Upper lobe of left lung (tissue), 6 donors: ENCODE data around the gene TMCC3. TPM values are rescaled to one million over a fixed set of nuclear protein-coding genes. Genes with fewer than 3 reads are reported as not detected.

Experiments used
- ATAC-seq, 2 donors: fragments of 200-7000 bp; cut with Tn5 transposase; one replicate each; pipeline ENCODE4 v1.9.1; 2022; ENCODE audit warnings: mild to moderate bottlenecking in 2 of 2, moderate library complexity in 2 of 2; ENCODE audit not compliant: low FRiP score in 2 of 2
- DNase-seq, 2 donors: peaks; one replicate each; pipeline ENCODE4 v3.0.0-alpha.2; 2019 to 2020
- H3K27ac ChIP-seq, 4 donors: fragments of 200-600 bp; sonication (generic); one replicate each; pipeline ENCODE4 v1.5.1; 2016 to 2019
- H3K27me3 ChIP-seq, 4 donors: fragments of 200-600 bp; sonication (generic); one replicate each; pipeline ENCODE4 v1.5.1; 2017 to 2019
- H3K36me3 ChIP-seq, 4 donors: fragments of 200-600 bp; sonication (generic); one replicate each; pipeline ENCODE4 v1.5.1; 2016 to 2019
- H3K4me1 ChIP-seq, 4 donors: fragments of 200-600 bp; sonication (generic); one replicate each; pipeline ENCODE4 v1.5.1; 2018 to 2019
- H3K4me3 ChIP-seq, 4 donors: fragments of 200-600 bp; sonication (generic); one replicate each; pipeline ENCODE4 v1.5.1; 2017 to 2019; ENCODE audit warnings: mild to moderate bottlenecking in 2 of 4, moderate library complexity in 1 of 4
- H3K9me3 ChIP-seq, 4 donors: fragments of 200-600 bp; sonication (generic); one replicate each; pipeline ENCODE4 v1.5.1; 2018 to 2019
- CTCF ChIP-seq, 6 experiments: fragments of 450-650 bp in 4 of 6; fragments of 200-600 bp in 2 of 6; sonication (generic) in 2 of 6; IDR thresholded peaks; one replicate each; pipeline ENCODE4 v1.5.1; 2016 to 2019; ENCODE audit warnings: antibody characterized with exemption in 6 of 6
- EP300 ChIP-seq, 4 donors: sonication (generic); formaldehyde crosslinking; IDR thresholded peaks; one replicate each; pipeline ENCODE4 v1.5.1; 2017; ENCODE audit warnings: antibody characterized with exemption in 4 of 4, control low read depth in 2 of 4
- POLR2A ChIP-seq, 4 donors: fragments of 450-650 bp; IDR thresholded peaks; one replicate each; pipeline ENCODE4 v1.5.1; 2016 to 2017; ENCODE audit warnings: antibody characterized with exemption in 4 of 4, mild to moderate bottlenecking in 2 of 4
- POLR2AphosphoS5 ChIP-seq, 2 donors: sonication (generic); formaldehyde crosslinking; IDR thresholded peaks; one replicate each; pipeline ENCODE4 v1.5.1; 2017; ENCODE audit warnings: antibody characterized with exemption in 2 of 2
- WGBS, 2 donors: methylation state at CpG; one replicate each; pipeline ENCODE4 v1.1.5; 2017 to 2018; 5-methylcytosine and 5-hydroxymethylcytosine counted together
- total RNA-seq, 6 donors: library from RNA; depleted of rRNA in 4 of 6; stranded (reverse); fragments of >200 nt in 4 of 6; gene quantifications; one replicate each; pipeline versions ENCODE4 v1.1.0 to v1.2.1, GENCODE V29; 2016 to 2021
- donor health status: DM: no; HTN: no; CAD: no; lungs with moderate emphysema.
- donor health status: DM: no; HTN: yes; CAD: no; lungs with severe emphysema.

Gene TMCC3
- total RNA-seq, 6 donors from 2014 or later: 5.4 to 17.4 (median 12.7) TPM

GRCh38 chr12:94625531-94625930 is 24.8 kb downstream of the TMCC3 start:
- TF ChIP-seq EP300 (IDR thresholded peaks at IDR 0.05) (no peak), POLR2AphosphoS5 (IDR thresholded peaks at IDR 0.05) (no peak), POLR2A (IDR thresholded peaks at IDR 0.05) (no peak), CTCF (IDR thresholded peaks at IDR 0.05) (no peak)
- Histone ChIP-seq H3K9me3 (no peaks in the 10 kb centered on the region), H3K27me3 (no peaks in the 10 kb centered on the region), H3K27ac (no peak overlapping the region), H3K4me3 (no peak overlapping the region), H3K4me1 (peaks cover 7 to 20% (median 14%) of the 10 kb centered on the region in 4 donors), H3K36me3 (no peaks in the 10 kb centered on the region)
- ATAC-seq (no peak), DNase-seq (no peak)
- WGBS, 2 donors: 93 to 94% methylated on average over 6 of the region's 6 CpGs

- DNase-seq (no peak), ATAC-seq (no peak)
- Histone ChIP-seq H3K4me1 (peaks cover 7 to 20% (median 14%) of the 10 kb centered on the region in 4 donors), H3K9me3 (no peaks in the 10 kb centered on the region), H3K4me3 (no peak overlapping the region), H3K27me3 (no peaks in the 10 kb centered on the region), H3K36me3 (no peaks in the 10 kb centered on the region), H3K27ac (no peak overlapping the region)
- TF ChIP-seq EP300 (IDR thresholded peaks at IDR 0.05): no peak
- TF ChIP-seq CTCF (IDR thresholded peaks at IDR 0.05): no peak
- no peak for TF ChIP-seq POLR2AphosphoS5 (IDR thresholded peaks at IDR 0.05)
- no peak for TF ChIP-seq POLR2A (IDR thresholded peaks at IDR 0.05)
- WGBS, 2 donors: 88 to 91% methylated on average over 9 to 11 of the region's 11 CpGs
These were observed 27.0 kb downstream of the TMCC3 start for GRCh38 chr12:94623161-94623920.

- Histone ChIP-seq H3K9me3 (no peaks in the 10 kb centered on the region), H3K36me3 (no peaks in the 10 kb centered on the region), H3K4me1 (peaks cover 7 to 20% (median 14%) of the 10 kb centered on the region in 4 donors), H3K27me3 (no peaks in the 10 kb centered on the region), H3K4me3 (no peak overlapping the region), H3K27ac (peak overlapping the region; percentile 45 to 67 (median 58))
- no peak for TF ChIP-seq POLR2AphosphoS5 (IDR thresholded peaks at IDR 0.05)
- no peak for TF ChIP-seq CTCF (IDR thresholded peaks at IDR 0.05)
- no peak for TF ChIP-seq POLR2A (IDR thresholded peaks at IDR 0.05)
- no peak for TF ChIP-seq EP300 (IDR thresholded peaks at IDR 0.05)
- no peak for DNase-seq
- 56 to 61% methylated on average over 4 of the region's 4 CpGs for WGBS, 2 donors
- peak in 1 of 2 donors; percentile 38 for ATAC-seq
These were observed 27.9 kb downstream of the TMCC3 start for GRCh38 chr12:94622475-94622874.

- TF ChIP-seq EP300 (IDR thresholded peaks at IDR 0.05) (no peak), POLR2A (IDR thresholded peaks at IDR 0.05) (no peak), POLR2AphosphoS5 (IDR thresholded peaks at IDR 0.05) (no peak), CTCF (IDR thresholded peaks at IDR 0.05) (no peak)
- H3K27me3 ChIP-seq: no peaks in the 10 kb centered on the region
- 37 to 48% methylated on average over 7 of the region's 7 CpGs for WGBS, 2 donors
- ATAC-seq (peak; percentile 47 to 70), DNase-seq (no peak)
- H3K4me1 ChIP-seq: peaks cover 7 to 22% (median 15%) of the 10 kb centered on the region in 4 donors
- H3K9me3 ChIP-seq: no peaks in the 10 kb centered on the region
- H3K36me3 ChIP-seq: no peaks in the 10 kb centered on the region
- H3K4me3 ChIP-seq: peak overlapping the region in 3 of 4 donors; percentile 15 to 20 (median 18)
- peak overlapping the region; percentile 45 to 67 (median 58) for H3K27ac ChIP-seq
These were observed 28.5 kb downstream of the TMCC3 start for GRCh38 chr12:94621662-94622359.
